Tibial nerve (tissue), 4 donors: ENCODE measurements around the gene AIG1. TPM values are rescaled to one million over a fixed set of nuclear protein-coding genes. Genes with fewer than 3 reads are reported as not detected.

Experiments
- DNase-seq, 2 donors: peaks; one replicate each; pipeline ENCODE4 v3.0.0-alpha.2; 2019; ENCODE audit warnings: low spot score in 2 of 2
- H3K27ac ChIP-seq, 4 donors: fragments of 200-600 bp; sonication (generic) in 3 of 4; one replicate each; pipeline ENCODE4 v1.5.1; 2017 to 2019; ENCODE audit warnings: mild to moderate bottlenecking in 1 of 4
- H3K27me3 ChIP-seq, 2 donors: fragments of 200-600 bp; sonication (generic) in 1 of 2; one replicate each; pipeline versions ENCODE4 v1.5.1 to v1.6.0; 2017 to 2019
- H3K36me3 ChIP-seq, 3 donors: fragments of 200-600 bp; sonication (generic); one replicate each; pipeline ENCODE4 v1.5.1; 2018 to 2019
- H3K4me1 ChIP-seq, 4 donors: fragments of 200-600 bp; sonication (generic) in 3 of 4; one replicate each; pipeline ENCODE4 v1.5.1; 2017 to 2019
- H3K4me3 ChIP-seq, 4 donors: fragments of 200-600 bp; sonication (generic) in 3 of 4; one replicate each; pipeline ENCODE4 v1.5.1; 2017 to 2019; ENCODE audit warnings: mild to moderate bottlenecking in 1 of 4, moderate library complexity in 1 of 4
- H3K9me3 ChIP-seq, 4 donors: fragments of 200-600 bp; sonication (generic) in 3 of 4; one replicate each; pipeline ENCODE4 v1.5.1; 2017 to 2019
- CTCF ChIP-seq, 5 experiments: fragments of 200-600 bp in 3 of 5; fragments of 450-650 bp in 2 of 5; sonication (generic) in 3 of 5; IDR thresholded peaks; one replicate each; pipeline ENCODE4 v1.5.1; 2016 to 2019; ENCODE audit warnings: antibody characterized with exemption in 5 of 5, mild to moderate bottlenecking in 3 of 5, moderate library complexity in 2 of 5
- EP300 ChIP-seq, 2 donors: sonication (generic); formaldehyde crosslinking; IDR thresholded peaks; one replicate each; pipeline ENCODE4 v1.6.1; 2017; ENCODE audit warnings: antibody characterized with exemption in 2 of 2, mild to moderate bottlenecking in 1 of 2
- POLR2A ChIP-seq, 2 donors: fragments of 450-650 bp; IDR thresholded peaks; one replicate each; pipeline ENCODE4 v1.6.1; 2017; ENCODE audit warnings: antibody characterized with exemption in 2 of 2, mild to moderate bottlenecking in 2 of 2, moderate library complexity in 2 of 2
- WGBS, 2 donors: methylation state at CpG; one replicate each; pipeline ENCODE4 v1.1.5; 2018; 5-methylcytosine and 5-hydroxymethylcytosine counted together
- total RNA-seq, 4 donors: library from RNA; depleted of rRNA; stranded (reverse); fragments of >200 nt; gene quantifications; one replicate each; pipeline ENCODE4 v1.1.0, GENCODE V29; 2016

Gene AIG1
- total RNA-seq, 4 donors from 2014 or later = 18.2 to 23.9 (median 22.2) TPM

GRCh38 chr6:143119260-143119659 lies 58.6 kb downstream of the AIG1 start:
- no peak overlapping the region for H3K27ac ChIP-seq
- no peaks in the 10 kb centered on the region for H3K4me1 ChIP-seq
- no peak overlapping the region for H3K4me3 ChIP-seq
- 94 to 97% methylated on average over 2 of the region's 2 CpGs for WGBS, 2 donors
- H3K36me3 ChIP-seq = peaks cover 0 to 16% (median 0%) of the 10 kb centered on the region in 3 donors
- TF ChIP-seq CTCF (IDR thresholded peaks at IDR 0.05) = no peak
- no peaks in the 10 kb centered on the region for H3K27me3 ChIP-seq
- H3K9me3 ChIP-seq = peaks cover 0 to 8% (median 0%) of the 10 kb centered on the region in 4 donors
- DNase-seq = no peak

GRCh38 chr6:143123081-143123480 lies 62.4 kb downstream of the AIG1 start:
- H3K36me3 ChIP-seq = peaks cover 0 to 21% (median 0%) of the 10 kb centered on the region in 3 donors
- no peaks in the 10 kb centered on the region for H3K4me1 ChIP-seq
- no peak for TF ChIP-seq CTCF (IDR thresholded peaks at IDR 0.05)
- no peak for TF ChIP-seq POLR2A (IDR thresholded peaks at IDR 0.05)
- no peak for TF ChIP-seq EP300 (IDR thresholded peaks at IDR 0.05)
- H3K27me3 ChIP-seq = no peaks in the 10 kb centered on the region
- H3K4me3 ChIP-seq = no peak overlapping the region
- 95% methylated on average over 1 of the region's 1 CpG for WGBS, 2 donors
- DNase-seq = no peak
- peaks cover 0 to 8% (median 0%) of the 10 kb centered on the region in 4 donors for H3K9me3 ChIP-seq
- no peak overlapping the region for H3K27ac ChIP-seq

GRCh38 chr6:143123941-143124340 lies 63.3 kb downstream of the AIG1 start:
- WGBS, 2 donors = 96 to 100% methylated on average over 2 of the region's 2 CpGs
- Histone ChIP-seq H3K9me3 (peaks cover 0 to 8% (median 0%) of the 10 kb centered on the region in 4 donors), H3K27ac (no peak overlapping the region), H3K27me3 (no peaks in the 10 kb centered on the region), H3K4me1 (no peaks in the 10 kb centered on the region), H3K4me3 (no peak overlapping the region), H3K36me3 (peaks cover 0 to 30% (median 0%) of the 10 kb centered on the region in 3 donors)
- no peak for DNase-seq
- TF ChIP-seq CTCF (IDR thresholded peaks at IDR 0.05) = no peak
- no peak for TF ChIP-seq EP300 (IDR thresholded peaks at IDR 0.05)
- TF ChIP-seq POLR2A (IDR thresholded peaks at IDR 0.05) = no peak

GRCh38 chr6:143125455-143125854 lies 64.8 kb downstream of the AIG1 start:
- Histone ChIP-seq H3K4me1 (no peaks in the 10 kb centered on the region), H3K36me3 (peaks cover 0 to 36% (median 0%) of the 10 kb centered on the region in 3 donors), H3K4me3 (no peak overlapping the region), H3K27ac (no peak overlapping the region), H3K27me3 (no peaks in the 10 kb centered on the region), H3K9me3 (peaks cover 0 to 8% (median 0%) of the 10 kb centered on the region in 4 donors)
- no peak for DNase-seq
- TF ChIP-seq POLR2A (IDR thresholded peaks at IDR 0.05) (no peak), EP300 (IDR thresholded peaks at IDR 0.05) (no peak), CTCF (IDR thresholded peaks at IDR 0.05) (no peak)
- WGBS, 2 donors = 69 to 74% methylated on average over 3 of the region's 3 CpGs

- Histone ChIP-seq H3K4me1 (no peaks in the 10 kb centered on the region), H3K36me3 (peaks cover 0 to 37% (median 0%) of the 10 kb centered on the region in 3 donors)
- no peak for DNase-seq
Measured at GRCh38 chr6:143125864-143126573, 65.3 kb downstream of the AIG1 start.

More at GRCh38 chr6:143125864-143126573, 65.3 kb downstream of the AIG1 start:
- Histone ChIP-seq H3K27ac (no peak overlapping the region), H3K27me3 (no peaks in the 10 kb centered on the region), H3K4me3 (no peak overlapping the region), H3K9me3 (peaks cover 0 to 9% (median 0%) of the 10 kb centered on the region in 4 donors)
- WGBS, 2 donors = 90 to 92% methylated on average over 12 of the region's 12 CpGs
- TF ChIP-seq POLR2A (IDR thresholded peaks at IDR 0.05) = no peak
- no peak for TF ChIP-seq EP300 (IDR thresholded peaks at IDR 0.05)
- TF ChIP-seq CTCF (IDR thresholded peaks at IDR 0.05) = no peak
